SH-SY5Y (cell line): ENCODE results near the gene ELF2.

Experiments used
- GATA2 ChIP-seq: IDR thresholded peaks from 2 replicates; pipeline ENCODE4 v1.6.1; 2011; ENCODE audit warnings: mild to moderate bottlenecking, low read depth, low read length
- GATA3 ChIP-seq: IDR thresholded peaks from 2 replicates; pipeline ENCODE4 v1.6.1; 2011; ENCODE audit warnings: low read depth, mild to moderate bottlenecking, low read length, moderate library complexity

GRCh38 chr4:139164731-139165130, 12.3 kb downstream of the ELF2 start:
- no peak for TF ChIP-seq GATA2
- TF ChIP-seq GATA3 = no peak
